Inflammatory macrophage treated with lipopolysaccharide for 4 hours (primary cell): ENCODE results near the gene TRAFD1.
"Not testable (repeated sequence)": the region's sequence is repeated elsewhere in the genome, so short reads cannot be mapped to it uniquely, and the experiment has no call there.

ENCODE experiments used
- DNase-seq: peaks from one replicate; pipeline ENCODE4 v3.0.0-alpha.2; 2020

Gene TRAFD1

GRCh38 chr12:112125250-112125999 lies at the start of gene TRAFD1:
Gene TRAFD1, plus strand, starts transcription at chr12:112125560. Its CDS starts 4,963 bp downstream, at chr12:112130523.
- peak; percentile 97 for DNase-seq

GRCh38 chr12:112087055-112087850 lies 38.1 kb upstream of the TRAFD1 start:
- no peak for DNase-seq

- DNase-seq, result no peak
Measured at GRCh38 chr12:112087851-112088250, 37.5 kb upstream of the TRAFD1 start.

GRCh38 chr12:112091563-112091962 lies 33.8 kb upstream of the TRAFD1 start:
- no peak for DNase-seq

- peak; percentile 83 for DNase-seq
Measured at GRCh38 chr12:112096070-112096469, 29.3 kb upstream of the TRAFD1 start.

- peak; percentile 83 for DNase-seq
Measured at GRCh38 chr12:112096667-112097066, 28.7 kb upstream of the TRAFD1 start.

GRCh38 chr12:112097641-112098040 lies 27.7 kb upstream of the TRAFD1 start:
- DNase-seq, result no peak

- DNase-seq, result not testable (repeated sequence)
Measured at GRCh38 chr12:112100500-112100899, 24.9 kb upstream of the TRAFD1 start.

GRCh38 chr12:112102127-112102526 lies 23.2 kb upstream of the TRAFD1 start:
- no peak for DNase-seq

GRCh38 chr12:112102746-112103145 lies 22.6 kb upstream of the TRAFD1 start:
- DNase-seq, result not testable (repeated sequence)

- DNase-seq, result no peak
Measured at GRCh38 chr12:112103758-112104503, 21.4 kb upstream of the TRAFD1 start.

- DNase-seq, result no peak
Measured at GRCh38 chr12:112105891-112106290, 19.5 kb upstream of the TRAFD1 start.

GRCh38 chr12:112107306-112108201 lies 17.8 kb upstream of the TRAFD1 start:
- peak; percentile 49 for DNase-seq

GRCh38 chr12:112108202-112109079 lies 16.9 kb upstream of the TRAFD1 start, which contains the start of gene NAA25:
Gene NAA25, minus strand, starts transcription at chr12:112108783. Its CDS starts 10 bp downstream, at chr12:112108773.
- peak; percentile 90 for DNase-seq

- DNase-seq, result not testable (repeated sequence)
Measured at GRCh38 chr12:112110787-112111662, 14.3 kb upstream of the TRAFD1 start.

- no peak for DNase-seq
Measured at GRCh38 chr12:112111931-112112330, 13.4 kb upstream of the TRAFD1 start.

- DNase-seq, result no peak
Measured at GRCh38 chr12:112112409-112113133, 12.8 kb upstream of the TRAFD1 start.

- no peak for DNase-seq
Measured at GRCh38 chr12:112115259-112116045, 9.9 kb upstream of the TRAFD1 start.
